WTC11 (cell line): Measurements from ENCODE around the gene MACROD2. TPM values are rescaled to one million over a fixed set of nuclear protein-coding genes. Genes with fewer than 3 reads are reported as not detected.

Experiments used
- ATAC-seq: fragments of 200-7000 bp; cut with Tn5 transposase; 2 replicates; pipeline ENCODE4 v1.10.0; 2021; ENCODE audit warnings: mild to moderate bottlenecking, moderate library complexity
- CTCF ChIA-PET: fragments of 300-600 bp; sonication (Branson Sonifier 250); formaldehyde crosslinking; loops from one replicate; lab custom pipeline; 2021; ENCODE audit warnings: antibody characterized with exemption; lab: Charles Lee
- POLR2A ChIA-PET: fragments of 350-600 bp; sonication (Branson Sonifier 250); formaldehyde crosslinking; loops from one replicate; lab custom pipeline; 2021; ENCODE audit warnings: antibody characterized with exemption; lab: Charles Lee
- DNase-seq: peaks from one replicate; pipeline ENCODE4 v3.0.0; 2021; ENCODE audit warnings: low spot score
- H3K27ac Mint-ChIP-seq: 2 replicates; pipeline ENCODE4 v1.8.0; 2021; ENCODE audit warnings: mixed read lengths
- H3K27me3 Mint-ChIP-seq: 2 replicates; pipeline ENCODE4 v1.8.0; 2021; ENCODE audit warnings: low read depth, mild to moderate bottlenecking, moderate library complexity, mixed read lengths
- H3K36me3 Mint-ChIP-seq: 2 replicates; pipeline ENCODE4 v1.8.0; 2021; ENCODE audit warnings: mixed read lengths
- H3K4me1 Mint-ChIP-seq: 2 replicates; pipeline ENCODE4 v1.8.0; 2022; ENCODE audit warnings: mixed read lengths
- H3K4me3 Mint-ChIP-seq: 2 replicates; pipeline ENCODE4 v1.8.0; 2021; ENCODE audit warnings: mild to moderate bottlenecking, moderate library complexity, mixed read lengths
- H3K9me3 Mint-ChIP-seq: 2 replicates; pipeline ENCODE4 v1.8.0; 2021; ENCODE audit warnings: mixed read lengths
- ATF1 ChIP-seq: sonication (generic); formaldehyde crosslinking; IDR thresholded peaks from 2 replicates; pipeline ENCODE4 v1.8.1; 2023; ENCODE audit warnings: mild to moderate bottlenecking, moderate library complexity, missing genetic modification reagents
- CREM ChIP-seq: sonication (generic); formaldehyde crosslinking; IDR thresholded peaks from 2 replicates; pipeline ENCODE4 v1.8.1; 2022; ENCODE audit warnings: mild to moderate bottlenecking, missing genetic modification reagents, moderate library complexity
- FOXP1 ChIP-seq: sonication (generic); formaldehyde crosslinking; IDR thresholded peaks from 2 replicates; pipeline ENCODE4 v1.8.0; 2022; ENCODE audit warnings: missing genetic modification reagents, mild to moderate bottlenecking, moderate library complexity, borderline replicate concordance
- GRHL2 ChIP-seq: fragments of 250-450 bp; sonication (Bioruptor Pico); IDR thresholded peaks from 2 replicates; pipeline ENCODE4 v1.8.0; 2022; ENCODE audit warnings: mild to moderate bottlenecking, moderate library complexity; ENCODE audit not compliant: insufficient replicate concordance, severe bottlenecking
- MYBL2 ChIP-seq: sonication (generic); formaldehyde crosslinking; IDR thresholded peaks from 2 replicates; pipeline ENCODE4 v1.8.1; 2023; ENCODE audit warnings: mild to moderate bottlenecking, moderate library complexity, missing genetic modification reagents
- SMAD4 ChIP-seq: sonication (generic); formaldehyde crosslinking; IDR thresholded peaks from 2 replicates; pipeline ENCODE4 v1.8.0; 2022; ENCODE audit warnings: mild to moderate bottlenecking, missing genetic modification reagents
- TCF7 ChIP-seq: sonication (generic); formaldehyde crosslinking; IDR thresholded peaks from 2 replicates; pipeline ENCODE4 v1.8.0; 2022; ENCODE audit warnings: mild to moderate bottlenecking, low read depth, missing genetic modification reagents, moderate library complexity
- TEAD4 ChIP-seq: sonication (generic); formaldehyde crosslinking; IDR thresholded peaks from 2 replicates; pipeline ENCODE4 v1.8.0; 2022; ENCODE audit warnings: mild to moderate bottlenecking, missing genetic modification reagents
- TP53 ChIP-seq: sonication (generic); formaldehyde crosslinking; IDR thresholded peaks from 2 replicates; pipeline ENCODE4 v1.8.1; 2023; ENCODE audit warnings: mild to moderate bottlenecking, missing genetic modification reagents
- ZNF219 ChIP-seq: sonication (generic); formaldehyde crosslinking; IDR thresholded peaks from 2 replicates; pipeline ENCODE4 v1.8.0; 2023; ENCODE audit warnings: missing genetic modification reagents, mild to moderate bottlenecking, borderline replicate concordance
- ZNF317 ChIP-seq: sonication (generic); formaldehyde crosslinking; IDR thresholded peaks from 2 replicates; pipeline ENCODE4 v1.8.1; 2023; ENCODE audit warnings: low read depth, mild to moderate bottlenecking, moderate library complexity, missing genetic modification reagents, borderline replicate concordance
- ZNF671 ChIP-seq: fragments of 250-450 bp; sonication (Bioruptor Pico); IDR thresholded peaks from 2 replicates; pipeline ENCODE4 v1.8.0; 2021; ENCODE audit warnings: mild to moderate bottlenecking
- total RNA-seq: library from RNA; stranded (reverse); gene quantifications from 3 replicates; pipeline ENCODE4 v1.2.3, GENCODE V29; 2021
- TF ChIP-seq, protein P1 (sequence below): sonication (generic); formaldehyde crosslinking; IDR thresholded peaks from 2 replicates; pipeline ENCODE4 v1.8.1; 2023; ENCODE audit warnings: mild to moderate bottlenecking, missing genetic modification reagents
- TF ChIP-seq, protein P2 (sequence below): sonication (generic); formaldehyde crosslinking; IDR thresholded peaks from 2 replicates; pipeline ENCODE4 v1.8.0; 2022; ENCODE audit warnings: mild to moderate bottlenecking, missing genetic modification reagents
- TF ChIP-seq, protein P3 (sequence below): sonication (generic); formaldehyde crosslinking; IDR thresholded peaks from 2 replicates; pipeline ENCODE4 v1.8.0; 2022; ENCODE audit warnings: mild to moderate bottlenecking, missing genetic modification reagents
- TF ChIP-seq, protein P4 (sequence below): sonication (generic); formaldehyde crosslinking; IDR thresholded peaks from 2 replicates; pipeline ENCODE4 v1.8.1; 2022; ENCODE audit warnings: missing genetic modification reagents, borderline replicate concordance
- TF ChIP-seq, protein P5 (sequence below): fragments of 250-450 bp; sonication (Bioruptor Pico); IDR thresholded peaks from 2 replicates; pipeline ENCODE4 v1.9.0; 2021; ENCODE audit warnings: mild to moderate bottlenecking
- TF ChIP-seq, protein P6 (sequence below): fragments of 250-450 bp; sonication (Bioruptor Pico); conservative IDR thresholded peaks from 2 replicates; pipeline ENCODE4 v1.9.0; 2021; ENCODE audit warnings: mild to moderate bottlenecking
- TF ChIP-seq, protein P7 (sequence below): sonication (generic); formaldehyde crosslinking; IDR thresholded peaks from 2 replicates; pipeline ENCODE4 v1.8.1; 2022; ENCODE audit warnings: low read depth, missing genetic modification reagents, borderline replicate concordance

The MACROD2 gene
- total RNA-seq, 1 experiment from 2014 or later = 4.1 TPM

DNA sequence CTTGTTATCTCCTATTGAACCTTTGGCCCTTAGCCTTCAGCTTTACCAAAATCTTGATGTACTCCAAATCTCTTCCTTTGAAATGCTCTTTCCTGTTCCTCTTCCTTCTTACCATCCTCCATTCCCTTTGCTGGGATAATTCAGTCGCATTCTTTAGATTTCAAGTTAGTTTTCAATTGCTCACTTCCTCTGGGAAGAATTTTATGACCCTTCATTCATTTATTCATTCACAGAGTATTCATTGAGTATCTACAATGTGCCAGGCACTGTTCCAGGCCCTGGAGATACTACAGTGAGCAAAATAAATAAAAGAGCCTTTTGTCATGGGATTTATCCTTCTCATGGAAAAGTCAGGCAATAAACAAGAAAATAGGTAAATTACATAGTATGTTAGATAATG lies 890.3 kb downstream of the MACROD2 start (continued):
- TF ChIP-seq FOXP1 (CRISPR knock-in tag) = no peak

DNA sequence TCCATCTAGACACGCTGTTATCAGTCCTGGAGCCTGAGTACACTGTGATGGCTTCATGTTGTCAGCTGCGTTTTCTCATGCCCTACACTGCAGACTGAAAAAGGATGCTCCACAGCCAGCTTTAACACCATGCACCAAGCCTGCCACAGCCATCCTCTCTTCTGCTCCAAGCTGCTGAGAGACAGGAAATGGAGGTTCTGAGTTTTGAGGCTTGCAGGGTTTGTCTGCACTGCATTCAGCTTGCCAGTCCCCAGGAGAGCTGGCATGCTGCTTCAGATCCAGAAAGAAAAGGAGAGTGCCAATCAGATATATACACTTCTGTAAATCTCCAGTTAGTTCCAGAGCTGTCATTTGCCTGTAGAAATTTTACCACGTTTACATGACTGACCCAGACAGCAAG lies 892.8 kb downstream of the MACROD2 start:
- peaks cover 5% of the 10 kb centered on the region; the same call in 1 of the 2 replicates for H3K9me3 Mint-ChIP-seq
- H3K36me3 Mint-ChIP-seq = no peaks in the 10 kb centered on the region
- DNase-seq (no peak), ATAC-seq (no peak)
- H3K4me1 Mint-ChIP-seq = peaks cover 3% of the 10 kb centered on the region; the same call in 1 of the 2 replicates
- ChIA-PET CTCF (interaction anchor here (1.0 kb wide), 1 partner anchor 60 kb away, joined by 3 read pairs; no protein-coding TSS in a partner anchor), POLR2A (no interaction called here)
- H3K27ac Mint-ChIP-seq = no peak overlapping the region
- H3K27me3 Mint-ChIP-seq = no peaks in the 10 kb centered on the region
- no peak overlapping the region for H3K4me3 Mint-ChIP-seq
- TF ChIP-seq ZNF671 (CRISPR knock-in tag) (no peak), MYBL2 (no peak), ZNF317 (CRISPR knock-in tag) (no peak), TCF7 (CRISPR knock-in tag) (no peak), TEAD4 (CRISPR knock-in tag) (no peak), ATF1 (no peak), TP53 (CRISPR knock-in tag) (no peak), SMAD4 (CRISPR knock-in tag) (no peak), ZNF219 (CRISPR knock-in tag) (no peak), GRHL2 (CRISPR knock-in tag) (no peak), CREM (no peak)
- TF ChIP-seq, protein P1, sequence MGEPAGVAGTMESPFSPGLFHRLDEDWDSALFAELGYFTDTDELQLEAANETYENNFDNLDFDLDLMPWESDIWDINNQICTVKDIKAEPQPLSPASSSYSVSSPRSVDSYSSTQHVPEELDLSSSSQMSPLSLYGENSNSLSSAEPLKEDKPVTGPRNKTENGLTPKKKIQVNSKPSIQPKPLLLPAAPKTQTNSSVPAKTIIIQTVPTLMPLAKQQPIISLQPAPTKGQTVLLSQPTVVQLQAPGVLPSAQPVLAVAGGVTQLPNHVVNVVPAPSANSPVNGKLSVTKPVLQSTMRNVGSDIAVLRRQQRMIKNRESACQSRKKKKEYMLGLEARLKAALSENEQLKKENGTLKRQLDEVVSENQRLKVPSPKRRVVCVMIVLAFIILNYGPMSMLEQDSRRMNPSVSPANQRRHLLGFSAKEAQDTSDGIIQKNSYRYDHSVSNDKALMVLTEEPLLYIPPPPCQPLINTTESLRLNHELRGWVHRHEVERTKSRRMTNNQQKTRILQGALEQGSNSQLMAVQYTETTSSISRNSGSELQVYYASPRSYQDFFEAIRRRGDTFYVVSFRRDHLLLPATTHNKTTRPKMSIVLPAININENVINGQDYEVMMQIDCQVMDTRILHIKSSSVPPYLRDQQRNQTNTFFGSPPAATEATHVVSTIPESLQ (CRISPR knock-in tag) = no peak
- TF ChIP-seq, protein P2, sequence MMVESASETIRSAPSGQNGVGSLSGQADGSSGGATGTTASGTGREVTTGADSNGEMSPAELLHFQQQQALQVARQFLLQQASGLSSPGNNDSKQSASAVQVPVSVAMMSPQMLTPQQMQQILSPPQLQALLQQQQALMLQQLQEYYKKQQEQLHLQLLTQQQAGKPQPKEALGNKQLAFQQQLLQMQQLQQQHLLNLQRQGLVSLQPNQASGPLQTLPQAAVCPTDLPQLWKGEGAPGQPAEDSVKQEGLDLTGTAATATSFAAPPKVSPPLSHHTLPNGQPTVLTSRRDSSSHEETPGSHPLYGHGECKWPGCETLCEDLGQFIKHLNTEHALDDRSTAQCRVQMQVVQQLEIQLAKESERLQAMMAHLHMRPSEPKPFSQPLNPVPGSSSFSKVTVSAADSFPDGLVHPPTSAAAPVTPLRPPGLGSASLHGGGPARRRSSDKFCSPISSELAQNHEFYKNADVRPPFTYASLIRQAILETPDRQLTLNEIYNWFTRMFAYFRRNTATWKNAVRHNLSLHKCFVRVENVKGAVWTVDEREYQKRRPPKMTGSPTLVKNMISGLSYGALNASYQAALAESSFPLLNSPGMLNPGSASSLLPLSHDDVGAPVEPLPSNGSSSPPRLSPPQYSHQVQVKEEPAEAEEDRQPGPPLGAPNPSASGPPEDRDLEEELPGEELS (CRISPR knock-in tag) = no peak
- TF ChIP-seq, protein P3, sequence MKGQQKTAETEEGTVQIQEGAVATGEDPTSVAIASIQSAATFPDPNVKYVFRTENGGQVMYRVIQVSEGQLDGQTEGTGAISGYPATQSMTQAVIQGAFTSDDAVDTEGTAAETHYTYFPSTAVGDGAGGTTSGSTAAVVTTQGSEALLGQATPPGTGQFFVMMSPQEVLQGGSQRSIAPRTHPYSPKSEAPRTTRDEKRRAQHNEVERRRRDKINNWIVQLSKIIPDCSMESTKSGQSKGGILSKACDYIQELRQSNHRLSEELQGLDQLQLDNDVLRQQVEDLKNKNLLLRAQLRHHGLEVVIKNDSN = no peak
- TF ChIP-seq, protein P4, sequence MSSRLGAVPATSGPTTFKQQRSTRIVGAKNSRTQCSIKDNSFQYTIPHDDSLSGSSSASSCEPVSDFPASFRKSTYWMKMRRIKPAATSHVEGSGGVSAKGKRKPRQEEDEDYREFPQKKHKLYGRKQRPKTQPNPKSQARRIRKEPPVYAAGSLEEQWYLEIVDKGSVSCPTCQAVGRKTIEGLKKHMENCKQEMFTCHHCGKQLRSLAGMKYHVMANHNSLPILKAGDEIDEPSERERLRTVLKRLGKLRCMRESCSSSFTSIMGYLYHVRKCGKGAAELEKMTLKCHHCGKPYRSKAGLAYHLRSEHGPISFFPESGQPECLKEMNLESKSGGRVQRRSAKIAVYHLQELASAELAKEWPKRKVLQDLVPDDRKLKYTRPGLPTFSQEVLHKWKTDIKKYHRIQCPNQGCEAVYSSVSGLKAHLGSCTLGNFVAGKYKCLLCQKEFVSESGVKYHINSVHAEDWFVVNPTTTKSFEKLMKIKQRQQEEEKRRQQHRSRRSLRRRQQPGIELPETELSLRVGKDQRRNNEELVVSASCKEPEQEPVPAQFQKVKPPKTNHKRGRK (CRISPR knock-in tag) = no peak
- TF ChIP-seq, protein P5, sequence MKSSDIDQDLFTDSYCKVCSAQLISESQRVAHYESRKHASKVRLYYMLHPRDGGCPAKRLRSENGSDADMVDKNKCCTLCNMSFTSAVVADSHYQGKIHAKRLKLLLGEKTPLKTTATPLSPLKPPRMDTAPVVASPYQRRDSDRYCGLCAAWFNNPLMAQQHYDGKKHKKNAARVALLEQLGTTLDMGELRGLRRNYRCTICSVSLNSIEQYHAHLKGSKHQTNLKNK (CRISPR knock-in tag) = no peak
- TF ChIP-seq, protein P6, sequence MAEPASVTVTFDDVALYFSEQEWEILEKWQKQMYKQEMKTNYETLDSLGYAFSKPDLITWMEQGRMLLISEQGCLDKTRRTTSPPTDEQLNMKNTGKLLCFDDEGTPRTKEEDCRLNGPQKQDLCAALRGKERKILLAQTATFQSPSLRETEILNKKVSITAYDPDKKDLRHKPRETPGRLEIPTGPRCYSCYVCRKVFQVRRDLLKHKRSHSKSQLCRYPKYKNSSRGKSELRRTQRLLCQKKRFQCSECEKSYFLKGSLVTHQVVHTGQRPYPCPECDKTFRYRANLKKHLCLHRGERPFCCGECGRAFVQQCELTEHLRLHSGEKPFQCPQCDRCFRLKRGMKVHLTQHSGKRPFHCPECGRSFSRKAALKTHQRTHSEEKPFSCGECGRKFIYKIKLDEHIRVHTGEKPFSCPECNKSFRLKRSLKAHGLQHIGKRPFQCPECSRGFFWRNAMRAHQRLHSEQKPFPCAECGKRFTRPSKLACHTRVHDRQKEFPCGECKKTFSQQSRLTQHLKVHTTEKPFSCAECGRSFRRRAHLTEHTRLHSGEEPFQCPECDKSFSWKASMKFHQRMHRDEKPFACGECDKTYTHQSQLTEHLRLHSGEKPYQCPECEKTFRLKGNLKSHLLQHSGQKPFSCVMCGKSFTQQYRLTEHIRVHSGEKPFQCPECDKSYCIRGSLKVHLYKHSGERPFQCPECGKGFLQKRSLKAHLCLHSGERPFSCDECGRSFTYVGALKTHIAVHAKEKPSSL = no peak
- TF ChIP-seq, protein P7, sequence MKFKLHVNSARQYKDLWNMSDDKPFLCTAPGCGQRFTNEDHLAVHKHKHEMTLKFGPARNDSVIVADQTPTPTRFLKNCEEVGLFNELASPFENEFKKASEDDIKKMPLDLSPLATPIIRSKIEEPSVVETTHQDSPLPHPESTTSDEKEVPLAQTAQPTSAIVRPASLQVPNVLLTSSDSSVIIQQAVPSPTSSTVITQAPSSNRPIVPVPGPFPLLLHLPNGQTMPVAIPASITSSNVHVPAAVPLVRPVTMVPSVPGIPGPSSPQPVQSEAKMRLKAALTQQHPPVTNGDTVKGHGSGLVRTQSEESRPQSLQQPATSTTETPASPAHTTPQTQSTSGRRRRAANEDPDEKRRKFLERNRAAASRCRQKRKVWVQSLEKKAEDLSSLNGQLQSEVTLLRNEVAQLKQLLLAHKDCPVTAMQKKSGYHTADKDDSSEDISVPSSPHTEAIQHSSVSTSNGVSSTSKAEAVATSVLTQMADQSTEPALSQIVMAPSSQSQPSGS (CRISPR knock-in tag) = no peak
